HepG2 (cell line): Measurements from ENCODE around the gene ZNF587B. TPM values are rescaled to one million over a fixed set of nuclear protein-coding genes. Genes with fewer than 3 reads are reported as not detected.

Experiments
- ATAC-seq: fragments of 200-7000 bp; cut with Tn5 transposase; 3 replicates; pipeline ENCODE4 v1.9.1; 2020; ENCODE audit warnings: mild to moderate bottlenecking, moderate library complexity
- BruUV-seq: library from RNA; stranded (reverse); fragments of 400-500 nt; replicated peaks from 2 replicates; lab custom pipeline; 2021; lab: Mats Ljungman, UMichigan
- CTCF ChIA-PET: fragments of 300-600 bp; formaldehyde crosslinking; extraction: SDS; loops from one replicate; lab custom pipeline; 2021; ENCODE audit warnings: low total read pairs, inconsistent platforms, low intra/inter-chr PET ratio; lab: Yijun Ruan, JAX
- POLR2A ChIA-PET: fragments of 350-600 bp; sonication (Branson Sonifier 250); formaldehyde crosslinking; loops from one replicate; lab custom pipeline; 2020; ENCODE audit warnings: antibody characterized with exemption, inconsistent platforms; lab: Yijun Ruan, JAX
- DNase-seq: peaks from one replicate; pipeline ENCODE4 v3.0.0-alpha.2; 2015; ENCODE audit warnings: low spot score
- FAIRE-seq: peaks from 3 replicates; lab custom pipeline; 2011; peaks lifted over from hg19 to GRCh38; lab: Jason Lieb, UNC
- H2AFZ ChIP-seq: one replicate; pipeline ENCODE4 v1.6.1; 2011; ENCODE audit warnings: low read length, inconsistent platforms
- H3K27ac ChIP-seq: fragments of 300-600 bp; 3 replicates; pipeline ENCODE4 v1.8.0; 2011; ENCODE audit warnings: mixed run types, mild to moderate bottlenecking, mixed read lengths, low read length, inconsistent platforms; ENCODE audit not compliant: insufficient read depth; ENCODE audit errors: extremely low read length
- H3K27me3 ChIP-seq, 2 experiments: fragments of 200-600 bp in 1 of 2; 2 replicates in 1 of 2; 3 replicates in 1 of 2; pipeline versions ENCODE4 v1.6.0 to v1.8.0; 2011; ENCODE audit warnings: low read length in 2 of 2, mild to moderate bottlenecking in 2 of 2, moderate library complexity in 2 of 2, inconsistent platforms in 1 of 2; ENCODE audit not compliant: insufficient read depth in 2 of 2, control insufficient read depth in 1 of 2
- H3K36me3 ChIP-seq, 2 experiments: fragments of 200-600 bp in 1 of 2; replicated peaks in 1 of 2; 2 replicates in 1 of 2; 3 replicates in 1 of 2; pipeline versions ENCODE4 v1.5.1 to v1.8.0; 2011; ENCODE audit warnings: low read length in 2 of 2, inconsistent platforms in 1 of 2; ENCODE audit not compliant: insufficient read depth in 2 of 2, control insufficient read depth in 1 of 2
- H3K4me1 ChIP-seq: 2 replicates; pipeline ENCODE4 v1.5.1; 2012; ENCODE audit warnings: low read length, inconsistent platforms; ENCODE audit not compliant: insufficient read depth
- H3K4me2 ChIP-seq: 2 replicates; pipeline ENCODE4 v1.6.0; 2011; ENCODE audit warnings: low read depth, low read length, inconsistent platforms
- H3K4me3 ChIP-seq, 3 experiments: fragments of 200-600 bp in 1 of 3; sonication (generic), shearing (Covaris generic) in 1 of 3; replicated peaks in 1 of 3; 2 replicates each; pipeline ENCODE4 v1.5.1; 2011 to 2016; ENCODE audit warnings: low read length in 3 of 3, inconsistent platforms in 2 of 3, low read depth in 2 of 3, mild to moderate bottlenecking in 2 of 3, control low read depth in 1 of 3, mixed read lengths in 1 of 3; ENCODE audit not compliant: insufficient read depth in 1 of 3
- H3K79me2 ChIP-seq: one replicate; pipeline ENCODE4 v1.6.1; 2011; ENCODE audit warnings: low read length, inconsistent platforms; ENCODE audit not compliant: insufficient read depth
- H3K9ac ChIP-seq: 2 replicates; pipeline ENCODE4 v1.6.0; 2011; ENCODE audit warnings: mild to moderate bottlenecking, low read depth, low read length, inconsistent platforms; ENCODE audit not compliant: insufficient read depth
- H3K9me3 ChIP-seq: 2 replicates; pipeline ENCODE4 v1.5.1; 2012; ENCODE audit warnings: mild to moderate bottlenecking, low read length
- H4K20me1 ChIP-seq: 2 replicates; pipeline ENCODE4 v1.6.0; 2011; ENCODE audit warnings: inconsistent platforms, mild to moderate bottlenecking, low read length, moderate library complexity; ENCODE audit not compliant: insufficient read depth
- ATF2 ChIP-seq: sonication (generic); formaldehyde crosslinking; IDR thresholded peaks from 2 replicates; pipeline ENCODE4 v1.4.0; 2020; ENCODE audit warnings: missing genetic modification reagents
- BATF2 ChIP-seq: sonication (generic); formaldehyde crosslinking; IDR thresholded peaks from 2 replicates; pipeline ENCODE4 v1.8.0; 2022; ENCODE audit warnings: mild to moderate bottlenecking, missing genetic modification reagents, moderate library complexity
- CTCF ChIP-seq: sonication (generic); formaldehyde crosslinking; IDR thresholded peaks from 2 replicates; pipeline ENCODE4 v1.5.0; 2020; ENCODE audit warnings: mild to moderate bottlenecking, missing genetic modification reagents, moderate library complexity
- KIAA2018 ChIP-seq: sonication (generic); formaldehyde crosslinking; IDR thresholded peaks from 2 replicates; pipeline ENCODE4 v1.5.0; 2020; ENCODE audit warnings: mild to moderate bottlenecking, missing genetic modification reagents, borderline replicate concordance
- SOX5 ChIP-seq: IDR thresholded peaks from 2 replicates; pipeline ENCODE4 v1.6.1; 2016; ENCODE audit warnings: borderline replicate concordance
- TGIF2 ChIP-seq: IDR thresholded peaks from 2 replicates; pipeline ENCODE4 v1.6.1; 2016; ENCODE audit warnings: control low read depth, missing compliant biosample characterization
- ZNF263 ChIP-seq: sonication (generic); formaldehyde crosslinking; IDR thresholded peaks from 2 replicates; pipeline ENCODE4 v1.4.0; 2020; ENCODE audit warnings: missing genetic modification reagents
- ZNF275 ChIP-seq: sonication (generic); formaldehyde crosslinking; IDR thresholded peaks from 2 replicates; pipeline ENCODE4 v1.8.0; 2022; ENCODE audit warnings: missing genetic modification reagents, mild to moderate bottlenecking, inconsistent platforms, borderline replicate concordance
- WGBS: methylation state at CpG from one replicate; pipeline ENCODE4 v1.1.6; 2017; ENCODE audit warnings: low lambda C conversion rate; 5-methylcytosine and 5-hydroxymethylcytosine counted together
- in situ Hi-C: cut with HindIII; loops from 2 replicates; pipeline ENCODE4 v1.10.0; 2017; ENCODE audit warnings: low pct_unique_long_range_greater_than_20kb; ENCODE audit not compliant: extremely low pct_ligation_motif_present
- intact Hi-C: fragments of 100-400 bp; cut with micrococcal nuclease; formaldehyde crosslinking; loops from one replicate; pipeline ENCODE4 v1.10.0; 2022; ENCODE audit not compliant: unreplicated experiment
- polyA plus RNA-seq, 8 experiments: library from polyadenylated mRNA; depleted of rRNA in 3 of 8; stranded (reverse) in 7 of 8; unstranded in 1 of 8; fragments of >200 nt; fragmentation: Illumina TruSeq in 4 of 8; extraction: Trizol in 4 of 8; gene quantifications; 2 replicates each; pipeline versions ENCODE4 v1.2.1 to v1.2.3, GENCODE V29; 2011 to 2016; ENCODE audit warnings: low read depth in 4 of 8, missing spikeins in 1 of 8, mixed read lengths in 1 of 8; ENCODE audit not compliant: insufficient read depth in 1 of 8
- total RNA-seq, 5 experiments: library from RNA; depleted of rRNA; stranded (reverse); fragments of >200 nt; fragmentation: Illumina TruSeq; extraction: Trizol; gene quantifications; 2 replicates each; pipeline ENCODE4 v1.2.3, GENCODE V29; 2016; ENCODE audit warnings: low read depth in 1 of 5

The ZNF587B gene
- total and polyA plus RNA-seq, 2 of the 13 experiments (the other 11 are each of a cell fraction or from before 2014, with no cell fraction given) = 5.2 to 29.9 TPM

- H2AFZ ChIP-seq = no peak overlapping the region
- H3K36me3 ChIP-seq = no peaks in the 10 kb centered on the region
- FAIRE-seq = no peak
- H3K4me1 ChIP-seq = no peaks in the 10 kb centered on the region
- H4K20me1 ChIP-seq = no peaks in the 10 kb centered on the region
- in situ Hi-C loops = no loop called here
- H3K4me2 ChIP-seq = no peak overlapping the region
- BruUV-seq = no TSS peak
- ChIA-PET POLR2A (no interaction called here), CTCF (no interaction called here)
- no peaks in the 10 kb centered on the region for H3K27me3 ChIP-seq
- H3K79me2 ChIP-seq = no peaks in the 10 kb centered on the region
- whole genome bisulfite sequencing = 76% methylated on average over 6 of the region's 6 CpGs
- intact Hi-C loops = no loop called here
- no peaks in the 10 kb centered on the region for H3K9me3 ChIP-seq
- no peak overlapping the region for H3K27ac ChIP-seq
- DNase-seq = no peak
- no peak overlapping the region for H3K9ac ChIP-seq
- no peak for ATAC-seq
- H3K4me3 ChIP-seq = no peak overlapping the region
- TF ChIP-seq TGIF2 (CRISPR knock-in tag) (no peak), KIAA2018 (no peak), ZNF263 (CRISPR knock-in tag) (no peak), ZNF275 (no peak), BATF2 (CRISPR knock-in tag) (no peak), ATF2 (no peak), CTCF (no peak), SOX5 (CRISPR knock-in tag) (no peak)
Observed at GRCh38 chr19:57887195-57887941, 57.3 kb downstream of the ZNF587B start.
